Measurements from ENCODE around the gene RFX3. TPM values are rescaled to one million over a fixed set of nuclear protein-coding genes. Genes with fewer than 3 reads are reported as not detected.

RFX3 gene
- total and polyA plus RNA-seq, 2 donors (not counting 3 experiments of a cell fraction or from before 2014, with no cell fraction given) = 4.8 to 10.5 TPM

DNA sequence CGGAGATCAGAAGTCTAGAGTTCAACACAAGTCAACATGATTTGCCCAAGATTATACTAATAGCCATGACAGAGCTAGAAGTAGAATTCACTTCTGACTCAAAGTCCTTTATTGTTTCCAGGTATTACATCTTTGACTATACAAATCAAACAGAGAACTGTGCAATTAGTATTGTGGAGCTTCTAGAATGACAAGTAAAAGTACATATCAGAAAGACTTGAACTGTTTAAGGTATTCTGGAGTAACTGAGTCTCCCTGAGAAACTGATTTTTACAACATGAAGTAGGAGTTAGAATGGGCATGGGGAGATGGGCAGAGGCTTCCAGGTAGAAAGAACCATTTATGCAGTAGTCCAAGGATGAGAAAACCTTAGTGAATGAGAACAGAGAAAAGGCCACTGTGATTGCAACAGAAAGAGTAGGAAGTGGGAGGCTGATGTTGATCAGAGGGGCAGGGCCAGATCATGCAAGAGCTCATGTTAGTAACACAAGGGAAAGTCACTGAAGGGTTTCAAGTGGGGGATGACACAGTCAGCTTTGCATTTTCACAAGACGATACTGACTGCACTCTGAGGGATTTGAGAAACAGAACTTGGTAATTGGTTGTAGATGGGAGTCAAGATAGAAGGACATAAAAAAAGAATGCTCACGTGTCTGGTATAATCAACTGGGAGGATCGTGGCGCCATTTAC, 280.7 kb downstream of the RFX3 start:
- no TSS peak for BruUV-seq (replicated peaks)
- POLR2A ChIA-PET = no interaction called here

More for the DNA sequence above, 280.7 kb downstream of the RFX3 start:
- intact Hi-C loops (cut with micrococcal nuclease) = loop anchor here (5.0 to 10.0 kb wide), 3 partner anchors 77 to 1122 kb away; no protein-coding TSS in a partner anchor
- CTCF ChIA-PET = interaction anchor here (1.6 to 8.3 kb wide), 2 partner anchors 15 to 196 kb away, joined by 4 to 566 read pairs; no protein-coding TSS in a partner anchor
- Histone ChIP-seq H3K4me3 (replicated peaks in 1 of 3; ENCODE audit: insufficient read depth in 1 of 3, low read depth in 1 of 3, low read length in 3 of 3) (no peak overlapping the region), H3K27ac (ENCODE audit: insufficient read depth, low read depth, low read length) (no peak overlapping the region), H3K36me3 (ENCODE audit: control insufficient read depth in 2 of 2, extremely low read depth in 1 of 2, insufficient read depth in 2 of 2, low read length in 2 of 2) (no peaks in the 10 kb centered on the region), H3K9ac (replicated peaks; ENCODE audit: extremely low read depth, insufficient read depth, low read length) (no peak overlapping the region), H3K9me1 (replicated peaks; ENCODE audit: control insufficient read depth, extremely low read depth, insufficient read depth, low read length) (no peaks in the 10 kb centered on the region), H3K27me3 (ENCODE audit: control insufficient read depth in 2 of 2, insufficient read depth in 2 of 2, low read length in 2 of 2) (no peaks in the 10 kb centered on the region), H3K4me1 (ENCODE audit: control insufficient read depth, extremely low read depth, insufficient read depth, low read length) (no peaks in the 10 kb centered on the region), H2AFZ (ENCODE audit: low read depth, low read length) (no peak overlapping the region), H3K79me2 (ENCODE audit: control insufficient read depth, insufficient read depth, low read length) (no peaks in the 10 kb centered on the region), H3K4me2 (ENCODE audit: insufficient read depth, low read length) (no peak overlapping the region), H3K9me3 (replicated peaks; ENCODE audit: control insufficient read depth, insufficient read depth, low read length) (no peaks in the 10 kb centered on the region), H4K20me1 (replicated peaks; ENCODE audit: control insufficient read depth, extremely low read depth, insufficient read depth, low read length) (no peaks in the 10 kb centered on the region)
- DNase-seq (ENCODE audit: low read depth, low spot score) (no peak), FAIRE-seq (no peak)
- dilution Hi-C loops (cut with MboI; ENCODE audit: extremely low pct_ligation_motif_present, low sequenced_read_pairs) = no loop called here
- TF ChIP-seq POLR2A (IDR thresholded peaks at IDR 0.05; ENCODE audit: low read depth, low read length) (no peak), EZH2 (IDR thresholded peaks at IDR 0.05; ENCODE audit: borderline replicate concordance, low read depth, low read length, severe bottlenecking) (no peak), POLR2AphosphoS5 (IDR thresholded peaks at IDR 0.05; ENCODE audit: insufficient read depth, low read depth, low read length) (no peak), GATA2 (IDR thresholded peaks at IDR 0.05; ENCODE audit: insufficient read depth, insufficient read length, low read depth, low read length) (no peak), JUN (IDR thresholded peaks at IDR 0.05; ENCODE audit: borderline replicate concordance, insufficient read depth, insufficient read length, low read depth) (no peak), FOS (IDR thresholded peaks at IDR 0.05; ENCODE audit: borderline replicate concordance, insufficient read depth, low read length) (no peak), MYC (IDR thresholded peaks at IDR 0.05; ENCODE audit: low read depth, low read length) (no peak)
- TF ChIP-seq, protein P1, sequence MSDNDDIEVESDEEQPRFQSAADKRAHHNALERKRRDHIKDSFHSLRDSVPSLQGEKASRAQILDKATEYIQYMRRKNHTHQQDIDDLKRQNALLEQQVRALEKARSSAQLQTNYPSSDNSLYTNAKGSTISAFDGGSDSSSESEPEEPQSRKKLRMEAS (IDR thresholded peaks at IDR 0.05; ENCODE audit: insufficient read depth, insufficient read length) = no peak
- TF ChIP-seq, protein P2, sequence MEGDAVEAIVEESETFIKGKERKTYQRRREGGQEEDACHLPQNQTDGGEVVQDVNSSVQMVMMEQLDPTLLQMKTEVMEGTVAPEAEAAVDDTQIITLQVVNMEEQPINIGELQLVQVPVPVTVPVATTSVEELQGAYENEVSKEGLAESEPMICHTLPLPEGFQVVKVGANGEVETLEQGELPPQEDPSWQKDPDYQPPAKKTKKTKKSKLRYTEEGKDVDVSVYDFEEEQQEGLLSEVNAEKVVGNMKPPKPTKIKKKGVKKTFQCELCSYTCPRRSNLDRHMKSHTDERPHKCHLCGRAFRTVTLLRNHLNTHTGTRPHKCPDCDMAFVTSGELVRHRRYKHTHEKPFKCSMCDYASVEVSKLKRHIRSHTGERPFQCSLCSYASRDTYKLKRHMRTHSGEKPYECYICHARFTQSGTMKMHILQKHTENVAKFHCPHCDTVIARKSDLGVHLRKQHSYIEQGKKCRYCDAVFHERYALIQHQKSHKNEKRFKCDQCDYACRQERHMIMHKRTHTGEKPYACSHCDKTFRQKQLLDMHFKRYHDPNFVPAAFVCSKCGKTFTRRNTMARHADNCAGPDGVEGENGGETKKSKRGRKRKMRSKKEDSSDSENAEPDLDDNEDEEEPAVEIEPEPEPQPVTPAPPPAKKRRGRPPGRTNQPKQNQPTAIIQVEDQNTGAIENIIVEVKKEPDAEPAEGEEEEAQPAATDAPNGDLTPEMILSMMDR (IDR thresholded peaks at IDR 0.05; ENCODE audit: extremely low read depth in 1 of 2, insufficient read depth in 1 of 2, low read depth in 1 of 2, low read length in 2 of 2) = no peak
